Stimulated activated CD4-positive, alpha-beta T cell treated with anti-CD3 and anti-CD28 coated beads, Interleukin-2, amount 100 ng/mL, for 24 hours (primary cell): ENCODE measurements around the gene ZDHHC17.
"Not testable (repeated sequence)": the region's sequence is repeated elsewhere in the genome, so short reads cannot be mapped to it uniquely, and the experiment has no call there.

ENCODE experiments used
- DNase-seq, 2 donors: peaks; one replicate each; pipeline ENCODE4 v3.0.0-alpha.2; 2020

Gene ZDHHC17

DNA sequence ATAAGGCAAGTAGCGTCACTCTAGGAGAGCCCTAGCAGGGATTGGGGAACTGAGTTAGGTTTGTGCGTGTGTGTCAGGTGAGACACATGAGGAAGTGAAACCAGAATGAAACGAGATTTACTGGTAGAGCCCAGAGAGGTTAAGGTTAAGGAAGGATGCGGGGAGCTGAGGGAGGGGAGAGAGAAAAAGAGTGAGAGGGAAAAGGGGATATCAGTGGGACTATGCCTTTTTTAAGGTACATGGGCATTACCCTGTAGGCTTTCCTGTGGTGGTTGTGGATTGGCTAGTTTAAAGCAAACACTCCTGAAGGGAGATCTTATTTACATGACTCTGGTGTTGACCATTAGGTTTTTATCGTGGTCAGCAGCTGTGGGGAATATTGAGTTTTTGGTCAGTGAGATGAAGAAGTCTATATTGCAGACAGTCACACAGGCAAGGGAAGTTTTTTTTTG, 13.9 kb downstream of the ZDHHC17 start:
- DNase-seq, result no peak

DNA sequence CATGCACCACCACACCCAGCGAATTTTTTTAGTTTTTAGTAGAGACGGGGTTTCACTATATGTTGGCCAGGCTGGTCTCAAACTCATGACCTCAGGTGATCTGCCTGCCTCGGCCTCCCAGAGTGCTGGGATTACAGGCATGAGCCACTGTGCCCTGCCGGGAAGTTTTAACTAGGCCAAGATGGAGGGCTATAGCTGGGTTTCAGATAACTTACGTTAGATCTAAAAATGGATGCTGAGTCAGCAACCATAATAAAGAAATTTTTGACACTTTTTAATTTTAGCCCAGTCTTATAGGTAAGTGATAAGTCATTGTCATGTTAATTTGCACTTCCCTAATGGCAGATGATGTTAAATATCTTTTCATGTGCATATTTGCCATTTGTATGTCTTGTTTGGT, 14.4 kb downstream of the ZDHHC17 start:
- no peak for DNase-seq

DNA sequence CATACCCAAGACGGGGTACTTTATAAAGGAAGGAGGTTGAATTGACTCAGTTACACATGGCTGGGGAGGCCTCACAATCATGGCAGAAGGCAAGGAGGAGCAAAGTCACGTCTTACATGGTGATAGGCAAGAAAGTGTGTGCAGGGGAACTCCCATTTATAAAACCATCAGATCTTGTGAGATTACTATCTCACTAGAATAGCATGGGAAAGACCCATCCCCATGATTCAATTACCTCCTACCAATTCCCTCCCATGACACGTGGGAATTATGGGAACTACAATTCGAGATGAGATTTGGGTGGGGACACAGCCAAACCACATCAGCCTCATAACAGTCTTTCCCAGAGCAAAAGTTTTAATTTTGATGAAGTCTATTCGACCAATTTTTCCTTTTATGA, 15.4 kb downstream of the ZDHHC17 start:
- not testable (repeated sequence) for DNase-seq

- DNase-seq, result no peak
Observed at GRCh38 chr12:76781321-76781720, 17.4 kb downstream of the ZDHHC17 start.

DNA sequence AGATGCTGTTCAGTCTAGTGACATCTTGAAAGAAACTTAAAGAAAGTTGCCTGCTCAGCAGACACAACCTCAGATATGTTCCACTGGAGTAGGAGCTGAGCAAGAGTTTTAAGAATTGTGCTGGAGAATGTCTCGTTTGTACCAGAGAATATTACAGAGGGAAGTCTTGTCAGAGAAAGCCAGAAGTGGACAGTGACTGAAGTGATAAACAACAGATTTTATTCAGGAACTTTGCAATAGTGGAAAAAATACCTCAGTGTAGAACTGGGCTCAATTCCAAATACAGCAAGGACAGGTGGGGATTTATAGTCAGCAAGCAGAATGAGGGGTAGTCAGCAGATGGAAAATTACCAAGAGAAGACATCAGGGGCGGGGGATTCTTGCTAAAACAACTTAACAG, 18.6 kb downstream of the ZDHHC17 start:
- DNase-seq, result no peak

DNA sequence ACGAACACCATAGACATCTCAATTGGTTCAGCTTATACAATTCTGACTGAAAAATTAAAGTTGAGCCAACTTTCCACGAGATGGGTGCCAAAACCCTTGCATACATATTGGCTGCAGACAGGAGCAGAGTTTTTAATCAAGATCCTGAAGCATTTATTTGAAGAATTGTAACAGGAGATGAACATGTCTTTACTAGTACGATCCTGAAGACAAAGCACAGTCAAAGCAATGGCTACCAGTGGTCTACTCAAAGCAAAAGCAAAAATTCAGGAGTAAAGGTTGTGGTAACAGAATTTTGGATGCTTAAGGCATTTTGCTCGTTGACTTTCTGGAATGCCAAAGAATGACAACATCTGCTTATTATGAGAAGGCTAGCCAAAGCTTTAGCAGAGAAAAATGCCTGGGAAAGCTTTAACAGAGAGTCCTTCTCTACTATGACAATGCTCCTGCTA, 20.7 kb downstream of the ZDHHC17 start:
- DNase-seq, result no peak

DNA sequence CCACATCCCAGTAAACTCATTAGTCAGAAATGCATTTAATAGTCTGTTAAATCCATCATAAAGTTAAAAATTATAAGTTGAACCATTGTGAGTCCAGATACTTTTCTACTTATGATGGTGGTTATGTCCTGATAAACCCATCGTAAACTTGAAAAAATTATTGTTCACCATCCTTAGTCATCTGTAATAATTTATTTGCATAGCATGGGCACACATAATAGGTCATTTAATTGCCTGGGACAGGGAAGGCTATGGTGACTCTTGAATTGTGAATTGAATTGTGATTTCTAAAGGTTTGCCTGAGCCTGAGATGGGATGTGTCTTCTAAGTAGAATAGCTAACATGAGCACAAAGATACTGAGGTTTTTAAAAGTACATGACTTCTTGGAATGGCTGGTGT, 21.5 kb downstream of the ZDHHC17 start:
- no peak for DNase-seq

DNA sequence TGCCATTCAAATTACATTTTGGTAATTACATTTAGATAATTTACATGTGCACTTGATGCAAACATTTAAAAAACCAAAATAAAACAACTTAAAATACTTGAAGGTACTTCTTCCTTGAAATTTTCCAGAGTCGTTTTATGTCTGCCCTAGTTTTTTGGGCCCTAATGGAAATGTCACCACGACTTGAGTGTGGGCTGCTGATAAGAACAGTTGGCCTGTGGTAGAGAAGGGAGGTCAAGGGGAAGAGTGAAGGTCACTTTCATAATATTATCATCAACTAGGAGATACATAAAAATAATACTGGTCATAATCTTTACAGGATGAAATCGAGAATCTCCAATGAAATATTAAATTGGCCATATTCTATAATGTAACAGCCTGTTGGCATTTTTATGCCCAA, 23.1 kb downstream of the ZDHHC17 start:
- DNase-seq, result no peak

DNA sequence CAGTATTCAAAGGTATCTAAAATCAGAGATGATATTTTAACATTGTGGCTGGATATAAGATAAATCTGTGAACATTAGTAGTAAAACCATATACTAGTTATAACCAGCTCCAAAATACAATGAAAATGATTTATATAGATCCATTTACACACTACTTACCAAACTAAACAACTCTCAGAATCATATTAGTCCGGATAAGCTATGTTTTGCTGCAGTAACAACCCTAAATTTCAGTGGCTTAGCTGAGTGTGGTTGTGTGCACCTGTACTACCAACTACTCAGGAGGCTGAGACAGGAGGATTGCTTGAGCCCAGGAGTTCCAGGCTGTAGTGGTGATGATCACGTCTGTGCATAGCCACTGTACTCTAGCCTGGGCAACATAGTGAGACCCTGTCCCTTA, 23.8 kb downstream of the ZDHHC17 start:
- no peak for DNase-seq

GRCh38 chr12:76789335-76790050, 25.6 kb downstream of the ZDHHC17 start:
- DNase-seq, result no peak

GRCh38 chr12:76790564-76791552, 26.9 kb downstream of the ZDHHC17 start:
- DNase-seq, result no peak

- no peak for DNase-seq
Observed at GRCh38 chr12:76792828-76793227, 28.9 kb downstream of the ZDHHC17 start.

GRCh38 chr12:76798864-76799263, 34.9 kb downstream of the ZDHHC17 start:
- no peak for DNase-seq

DNA sequence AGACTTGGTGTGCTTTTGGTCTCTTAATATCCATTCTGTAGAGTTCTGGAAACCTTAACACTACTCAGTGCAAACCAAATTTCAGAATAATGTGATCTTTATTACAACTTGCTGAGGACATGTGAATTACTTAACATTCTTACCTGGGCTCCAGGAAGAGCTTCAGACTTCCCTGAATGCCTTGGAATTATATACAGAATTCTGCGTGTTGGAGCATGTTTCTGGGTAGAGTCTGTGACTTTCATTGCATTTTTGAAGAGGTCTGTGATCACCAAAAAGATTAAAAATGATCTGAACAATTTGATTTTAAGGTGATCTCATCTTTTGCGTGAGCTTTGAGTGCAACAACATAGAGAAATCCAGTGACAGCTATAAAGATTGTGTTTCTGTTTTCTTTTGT, 35.4 kb downstream of the ZDHHC17 start:
- DNase-seq, result no peak

DNA sequence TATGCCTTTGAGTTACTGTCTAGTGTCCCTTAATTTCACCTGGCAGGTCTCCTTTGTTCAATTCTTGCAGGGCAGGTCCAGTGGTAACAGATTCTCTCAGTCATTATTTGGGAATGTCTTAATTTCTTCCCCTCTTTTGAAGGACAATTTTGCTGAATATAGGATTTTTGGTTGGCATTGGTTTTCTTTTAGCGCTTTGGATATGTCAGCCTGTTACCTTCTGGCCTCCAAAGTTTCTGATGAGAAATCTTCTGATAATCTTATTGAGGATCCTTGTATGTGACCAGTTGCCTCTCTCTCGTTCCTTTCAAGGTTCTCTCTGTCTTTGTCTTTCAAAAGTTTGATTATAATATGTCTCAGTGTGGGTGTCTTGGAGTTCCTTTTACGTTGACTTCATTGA, 38.1 kb downstream of the ZDHHC17 start:
- no peak for DNase-seq

GRCh38 chr12:76804435-76804976, 40.6 kb downstream of the ZDHHC17 start:
- no peak for DNase-seq

GRCh38 chr12:76810671-76811419, 46.9 kb downstream of the ZDHHC17 start:
- no peak for DNase-seq

GRCh38 chr12:76811976-76812375, 48.1 kb downstream of the ZDHHC17 start:
- no peak for DNase-seq

- DNase-seq, result no peak
Observed at GRCh38 chr12:76813265-76813664, 49.4 kb downstream of the ZDHHC17 start.

- no peak for DNase-seq
Observed at GRCh38 chr12:76813972-76814371, 50.1 kb downstream of the ZDHHC17 start.

DNA sequence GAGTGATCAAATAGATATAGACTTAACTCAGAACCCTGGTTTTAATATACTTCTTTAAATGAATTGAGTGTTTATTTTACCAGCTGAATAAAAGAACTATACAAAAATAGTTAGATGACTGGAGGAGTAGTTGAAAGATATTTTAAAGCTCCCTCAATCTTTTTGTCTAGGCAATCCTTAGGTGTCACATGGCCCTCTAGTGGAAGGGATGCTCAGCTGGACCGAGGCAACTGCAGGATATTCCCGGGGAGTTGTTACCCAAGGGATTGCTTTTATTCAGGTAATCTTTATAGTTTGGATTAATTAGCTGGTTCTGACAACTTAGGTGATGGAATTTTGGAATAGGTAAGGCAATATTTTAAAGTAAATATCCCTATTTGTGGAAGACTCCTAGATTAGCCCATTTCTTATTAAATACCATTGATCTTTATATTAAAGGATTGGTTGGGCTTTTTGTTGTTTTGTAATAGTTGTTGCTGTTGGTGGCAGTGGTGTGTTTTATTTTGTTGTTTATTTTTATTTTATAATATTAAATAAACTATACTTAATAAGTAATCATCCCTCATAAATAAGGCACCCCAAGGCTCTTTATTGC, 57.1 kb downstream of the ZDHHC17 start:
- no peak for DNase-seq

DNA sequence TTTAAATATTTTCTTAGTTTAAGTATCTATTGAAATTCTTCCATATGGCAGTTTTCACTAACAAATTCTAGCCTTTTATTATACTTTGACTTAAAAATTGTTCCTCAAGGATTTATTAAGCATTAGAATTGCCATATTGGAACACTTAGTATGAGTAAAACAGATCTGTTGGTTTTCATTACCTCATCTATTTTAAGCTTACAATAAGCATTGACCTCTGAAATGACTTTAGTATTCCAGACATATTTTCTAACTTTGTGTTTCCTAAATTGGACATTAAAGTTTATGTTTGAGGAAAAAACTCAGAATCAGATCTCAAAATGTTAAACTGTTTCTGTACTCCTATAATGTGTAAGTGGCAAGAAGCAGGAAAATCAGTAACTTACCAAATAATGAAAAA, 66.5 kb downstream of the ZDHHC17 start:
- no peak for DNase-seq
